PC-9 (cell line): ENCODE measurements around the gene FRMD4B. TPM values are rescaled to one million over a fixed set of nuclear protein-coding genes. Genes with fewer than 3 reads are reported as not detected.

Experiments used
- BruUV-seq: library from RNA; stranded (reverse); fragments of 400-500 nt; replicated peaks from 2 replicates; lab custom pipeline; 2021; lab: Mats Ljungman, UMichigan
- CTCF ChIA-PET: fragments of 300-600 bp; sonication (Branson Sonifier 250); formaldehyde crosslinking; loops from one replicate; lab custom pipeline; 2022; ENCODE audit warnings: antibody characterized with exemption; lab: Charles Lee
- POLR2A ChIA-PET: fragments of 300-600 bp; sonication (Branson Sonifier 250); formaldehyde crosslinking; loops from one replicate; lab custom pipeline; 2022; ENCODE audit warnings: antibody characterized with exemption; ENCODE audit not compliant: unreplicated experiment; lab: Charles Lee
- DNase-seq, 2 experiments: peaks; one replicate each; pipeline versions ENCODE4 v3.0.0 to v3.0.0-alpha.2; 2015 to 2022; ENCODE audit warnings: mixed read lengths in 1 of 2
- H2AFZ ChIP-seq: fragments of 200-600 bp; sonication (generic); 2 replicates; pipeline ENCODE4 v1.8.1; 2017; ENCODE audit warnings: antibody characterized with exemption
- H3F3A ChIP-seq: fragments of 200-600 bp; sonication (generic); 2 replicates; pipeline ENCODE4 v1.8.1; 2017; ENCODE audit warnings: antibody characterized with exemption, mild to moderate bottlenecking, low read depth; ENCODE audit not compliant: insufficient read depth
- H3K27ac ChIP-seq: fragments of 200-600 bp; sonication (generic); 2 replicates; pipeline ENCODE4 v1.6.1; 2016; ENCODE audit warnings: mixed run types
- H3K27me3 ChIP-seq: fragments of 200-600 bp; sonication (generic); 2 replicates; pipeline ENCODE4 v1.6.1; 2016; ENCODE audit warnings: low read depth, mixed run types; ENCODE audit not compliant: insufficient read depth
- H3K36me3 ChIP-seq: fragments of 200-600 bp; sonication (generic); 2 replicates; pipeline ENCODE4 v1.6.1; 2016; ENCODE audit warnings: low read depth, mixed run types
- H3K4me1 ChIP-seq: fragments of 200-600 bp; sonication (generic); replicated peaks from 2 replicates; pipeline ENCODE4 v1.6.1; 2016; ENCODE audit warnings: mixed run types; ENCODE audit not compliant: insufficient read depth
- H3K4me2 ChIP-seq: fragments of 200-600 bp; sonication (generic); 2 replicates; pipeline ENCODE4 v1.6.1; 2017; ENCODE audit warnings: mixed run types
- H3K4me3 ChIP-seq: fragments of 200-600 bp; sonication (generic); 2 replicates; pipeline ENCODE4 v1.6.1; 2016; ENCODE audit warnings: mixed run types
- H3K79me2 ChIP-seq: fragments of 200-600 bp; sonication (generic); 2 replicates; pipeline ENCODE4 v1.6.1; 2017; ENCODE audit warnings: low read depth, mixed run types
- H3K9me2 ChIP-seq: fragments of 200-600 bp; sonication (generic); 2 replicates; pipeline ENCODE4 v1.8.1; 2017; ENCODE audit warnings: mild to moderate bottlenecking; ENCODE audit not compliant: insufficient read depth
- H3K9me3 ChIP-seq: fragments of 200-600 bp; sonication (generic); 2 replicates; pipeline ENCODE4 v1.8.1; 2016; ENCODE audit warnings: low read depth; ENCODE audit not compliant: insufficient read depth
- H4K20me1 ChIP-seq: fragments of 200-600 bp; sonication (generic); 2 replicates; pipeline ENCODE4 v1.8.1; 2017; ENCODE audit not compliant: insufficient read depth
- CTCF ChIP-seq: fragments of 200-600 bp; sonication (generic); conservative IDR thresholded peaks from 2 replicates; pipeline ENCODE4 v1.6.1; 2017; ENCODE audit warnings: mixed run types, antibody characterized with exemption, mild to moderate bottlenecking, moderate library complexity
- EZH2 ChIP-seq: fragments of 200-600 bp; sonication (generic); IDR thresholded peaks from 2 replicates; pipeline ENCODE4 v1.8.0; 2017; ENCODE audit warnings: antibody characterized with exemption, low read depth
- intact Hi-C: fragments of 100-400 bp; cut with micrococcal nuclease; formaldehyde crosslinking; loops from one replicate; pipeline ENCODE4 v1.10.0; 2022; ENCODE audit not compliant: unreplicated experiment
- total RNA-seq: library from RNA; stranded (reverse); gene quantifications from 2 replicates; pipeline ENCODE4 v1.2.3, GENCODE V29; 2021

FRMD4B gene
- total RNA-seq, 1 experiment from 2014 or later: 10.2 TPM

GRCh38 chr3:69426291-69426966, 40.5 kb upstream of the FRMD4B start:
- Histone ChIP-seq H3K9me3 (no peaks in the 10 kb centered on the region), H3K27ac (no peak overlapping the region), H3K4me2 (no peak overlapping the region), H3K4me1 (no peaks in the 10 kb centered on the region), H3K27me3 (no peaks in the 10 kb centered on the region), H3K36me3 (no peaks in the 10 kb centered on the region), H4K20me1 (no peaks in the 10 kb centered on the region), H3F3A (no peaks in the 10 kb centered on the region), H3K79me2 (no peaks in the 10 kb centered on the region), H3K4me3 (no peak overlapping the region), H3K9me2 (no peaks in the 10 kb centered on the region), H2AFZ (no peak overlapping the region)
- no TSS peak for BruUV-seq
- intact Hi-C loops: loop anchor here (5.0 to 10.0 kb wide), 2 partner anchors 104 to 518 kb away; no protein-coding TSS in a partner anchor
- ChIA-PET CTCF (interaction anchor here (0.6 to 0.9 kb wide), 2 partner anchors 14 to 252 kb away, joined by 5 to 6 read pairs; no protein-coding TSS in a partner anchor), POLR2A (interaction anchor here (0.7 kb wide), 1 partner anchor 537 kb away, joined by 9 read pairs; no protein-coding TSS in a partner anchor)
- no peak for DNase-seq
- TF ChIP-seq CTCF (no peak), EZH2 (no peak)

- no peaks in the 10 kb centered on the region for H4K20me1 ChIP-seq
- H3K4me3 ChIP-seq: no peak overlapping the region
- intact Hi-C loops: loop anchor here (1.0 to 10.0 kb wide), 4 partner anchors 103 to 520 kb away; no protein-coding TSS in a partner anchor
- TF ChIP-seq CTCF: peak; percentile 55; the same call in 1 of the 2 replicates
- TF ChIP-seq EZH2: no peak
- no peaks in the 10 kb centered on the region for H3F3A ChIP-seq
- no TSS peak for BruUV-seq
- H3K9me3 ChIP-seq: no peaks in the 10 kb centered on the region
- H3K4me1 ChIP-seq: no peaks in the 10 kb centered on the region
- H3K4me2 ChIP-seq: no peak overlapping the region
- DNase-seq: peak in 1 of 2 experiments; percentile 34
- no peaks in the 10 kb centered on the region for H3K79me2 ChIP-seq
- CTCF ChIA-PET: no interaction called here
- H2AFZ ChIP-seq: no peak overlapping the region
- no peaks in the 10 kb centered on the region for H3K27me3 ChIP-seq
- no peak overlapping the region for H3K27ac ChIP-seq
- no peaks in the 10 kb centered on the region for H3K9me2 ChIP-seq
- H3K36me3 ChIP-seq: no peaks in the 10 kb centered on the region
- POLR2A ChIA-PET: interaction anchor here (0.6 to 0.9 kb wide), 2 partner anchors 70 to 370 kb away, joined by 4 to 5 read pairs; no protein-coding TSS in a partner anchor
These were observed 39.4 kb upstream of the FRMD4B start for GRCh38 chr3:69425249-69425648.

GRCh38 chr3:69423463-69424155, 37.7 kb upstream of the FRMD4B start:
- no peaks in the 10 kb centered on the region for H3K4me1 ChIP-seq
- BruUV-seq: no TSS peak
- H3K4me3 ChIP-seq: no peak overlapping the region
- H3K27ac ChIP-seq: no peak overlapping the region
- no peaks in the 10 kb centered on the region for H3K9me2 ChIP-seq
- intact Hi-C loops: loop anchor here (2.0 to 10.0 kb wide), 2 partner anchors 117 to 521 kb away; no protein-coding TSS in a partner anchor
- H3K27me3 ChIP-seq: no peaks in the 10 kb centered on the region
- ChIA-PET CTCF (interaction anchor here (0.6 kb wide), 1 partner anchor 112 kb away, joined by 3 read pairs; no protein-coding TSS in a partner anchor), POLR2A (interaction anchor here (0.6 kb wide), 1 partner anchor 499 kb away, joined by 3 read pairs; no protein-coding TSS in a partner anchor)
- H3K36me3 ChIP-seq: no peaks in the 10 kb centered on the region
- no peak for TF ChIP-seq CTCF
- no peak for TF ChIP-seq EZH2
- H3F3A ChIP-seq: no peaks in the 10 kb centered on the region
- no peak for DNase-seq
- H3K4me2 ChIP-seq: no peak overlapping the region
- H3K9me3 ChIP-seq: no peaks in the 10 kb centered on the region
- H4K20me1 ChIP-seq: no peaks in the 10 kb centered on the region
- no peaks in the 10 kb centered on the region for H3K79me2 ChIP-seq
- H2AFZ ChIP-seq: no peak overlapping the region
